Measurements from ENCODE around the gene ACAA1.
A peak's percentile ranks its signal among the peaks of the same experiment; 100 is the strongest.

ACAA1 gene

GRCh38 chr3:38136777-38137614 lies at the start of gene ACAA1:
Gene ACAA1 (minus strand): TSS chr3:38137127. CDS start chr3:38137035, 92 bp downstream.
- DNase-seq (ENCODE audit: extremely low read depth, low read depth): peak; percentile 96
- TF ChIP-seq CTCF (IDR thresholded peaks at IDR 0.05; ENCODE audit: low read depth, low read length, missing control alignments): no peak
- peak within 1 kb of the TSS; percentile 80 for H3K4me3 ChIP-seq (replicated peaks; ENCODE audit: low read depth, low read length)

GRCh38 chr3:38177181-38177580 lies 40.3 kb upstream of the ACAA1 start:
- no peak overlapping the region for H3K4me3 ChIP-seq (replicated peaks; ENCODE audit: low read depth, low read length)
- TF ChIP-seq CTCF (IDR thresholded peaks at IDR 0.05; ENCODE audit: low read depth, low read length, missing control alignments): no peak
- DNase-seq (ENCODE audit: extremely low read depth, low read depth): no peak

GRCh38 chr3:38173834-38174418 lies 37.0 kb upstream of the ACAA1 start:
- no peak overlapping the region for H3K4me3 ChIP-seq (replicated peaks; ENCODE audit: low read depth, low read length)
- no peak for TF ChIP-seq CTCF (IDR thresholded peaks at IDR 0.05; ENCODE audit: low read depth, low read length, missing control alignments)
- DNase-seq (ENCODE audit: extremely low read depth, low read depth): no peak

- no peak for DNase-seq (ENCODE audit: extremely low read depth, low read depth)
- H3K4me3 ChIP-seq (replicated peaks; ENCODE audit: low read depth, low read length): no peak overlapping the region
- TF ChIP-seq CTCF (IDR thresholded peaks at IDR 0.05; ENCODE audit: low read depth, low read length, missing control alignments): no peak
These were observed 34.7 kb upstream of the ACAA1 start for GRCh38 chr3:38171622-38172021.

GRCh38 chr3:38170722-38171121 lies 33.8 kb upstream of the ACAA1 start:
- TF ChIP-seq CTCF (IDR thresholded peaks at IDR 0.05; ENCODE audit: low read depth, low read length, missing control alignments): no peak
- no peak overlapping the region for H3K4me3 ChIP-seq (replicated peaks; ENCODE audit: low read depth, low read length)
- no peak for DNase-seq (ENCODE audit: extremely low read depth, low read depth)

- H3K4me3 ChIP-seq (replicated peaks; ENCODE audit: low read depth, low read length): no peak overlapping the region
- DNase-seq (ENCODE audit: extremely low read depth, low read depth): no peak
- no peak for TF ChIP-seq CTCF (IDR thresholded peaks at IDR 0.05; ENCODE audit: low read depth, low read length, missing control alignments)
These were observed 32.0 kb upstream of the ACAA1 start for GRCh38 chr3:38169027-38169317.

Measured in HFF-Myc (cell line).